Stimulated activated CD4-positive, alpha-beta T cell treated with anti-CD3 and anti-CD28 coated beads, Interleukin-2, amount 100 ng/mL, for 24 hours (primary cell): Measurements from ENCODE around the gene ADCY10.
"Not testable (repeated sequence)": the region's sequence is repeated elsewhere in the genome, so short reads cannot be mapped to it uniquely, and the experiment has no call there.

Source experiments
- DNase-seq, 2 donors: peaks; one replicate each; pipeline ENCODE4 v3.0.0-alpha.2; 2020

The ADCY10 gene

GRCh38 chr1:167880580-167881021, 33.3 kb downstream of the ADCY10 start:
- no peak for DNase-seq

DNA sequence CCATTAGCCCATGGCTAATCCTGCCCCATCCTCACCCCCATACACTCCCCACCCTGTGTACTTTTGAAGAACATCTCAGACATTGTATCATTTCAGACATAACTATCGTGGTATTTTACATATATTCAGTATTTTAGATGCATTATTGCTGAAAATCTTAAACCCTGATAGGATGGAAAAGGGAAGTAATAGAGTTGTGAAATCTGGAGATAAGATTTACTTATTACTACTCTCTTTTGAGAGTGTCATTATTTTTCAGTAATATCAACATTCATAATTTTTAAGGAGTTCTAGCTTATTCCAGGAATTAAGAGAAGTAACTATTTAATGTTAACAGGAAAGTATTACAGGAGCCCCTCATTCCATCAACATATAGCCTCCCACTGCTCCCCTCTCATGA, 34.4 kb downstream of the ADCY10 start:
- DNase-seq, result no peak

- no peak for DNase-seq
Measured at GRCh38 chr1:167878372-167879160, 35.4 kb downstream of the ADCY10 start.

GRCh38 chr1:167876597-167877175, 37.2 kb downstream of the ADCY10 start:
- no peak for DNase-seq

- no peak for DNase-seq
Measured at GRCh38 chr1:167871331-167871730, 42.6 kb downstream of the ADCY10 start.

DNA sequence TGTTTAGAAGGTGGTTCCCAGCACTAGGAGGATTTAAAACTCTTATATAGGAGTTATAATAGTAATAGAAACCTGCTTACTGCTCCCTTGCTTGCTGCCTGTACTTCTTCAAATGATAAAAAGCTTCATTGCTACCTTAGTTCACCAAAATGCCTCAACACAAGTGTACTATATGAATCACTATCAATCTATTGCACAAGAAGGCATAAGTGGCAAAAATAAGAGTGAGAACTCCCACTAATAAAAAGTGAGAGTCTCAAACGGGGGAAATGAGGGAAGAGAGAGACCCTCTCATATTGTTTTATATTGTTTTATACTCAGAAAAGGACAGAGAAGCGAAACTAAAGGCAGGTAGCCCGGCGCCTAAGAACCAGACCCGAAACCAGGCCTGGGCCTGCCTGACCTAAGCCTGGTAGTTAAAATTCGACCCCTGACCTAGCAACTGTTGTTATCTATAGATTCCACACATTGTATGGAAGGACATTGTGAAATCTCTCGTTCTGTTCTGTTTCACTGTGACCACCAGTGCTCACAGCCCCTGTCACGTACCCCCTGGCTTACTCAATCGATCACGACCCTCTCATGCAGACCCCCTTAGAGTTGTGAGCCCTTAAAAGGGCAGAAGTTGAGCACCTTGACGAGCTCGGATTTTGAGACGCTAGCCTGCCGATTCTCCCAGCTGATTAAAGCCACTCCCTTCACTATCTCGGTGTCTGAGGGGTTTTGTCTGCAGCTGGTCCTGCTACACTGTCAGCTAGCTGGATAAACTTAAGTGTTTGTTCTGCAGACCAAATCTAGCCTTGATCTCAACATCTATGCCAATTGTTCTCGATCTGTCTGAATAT, 44.6 kb downstream of the ADCY10 start:
- DNase-seq, result not testable (repeated sequence)

DNA sequence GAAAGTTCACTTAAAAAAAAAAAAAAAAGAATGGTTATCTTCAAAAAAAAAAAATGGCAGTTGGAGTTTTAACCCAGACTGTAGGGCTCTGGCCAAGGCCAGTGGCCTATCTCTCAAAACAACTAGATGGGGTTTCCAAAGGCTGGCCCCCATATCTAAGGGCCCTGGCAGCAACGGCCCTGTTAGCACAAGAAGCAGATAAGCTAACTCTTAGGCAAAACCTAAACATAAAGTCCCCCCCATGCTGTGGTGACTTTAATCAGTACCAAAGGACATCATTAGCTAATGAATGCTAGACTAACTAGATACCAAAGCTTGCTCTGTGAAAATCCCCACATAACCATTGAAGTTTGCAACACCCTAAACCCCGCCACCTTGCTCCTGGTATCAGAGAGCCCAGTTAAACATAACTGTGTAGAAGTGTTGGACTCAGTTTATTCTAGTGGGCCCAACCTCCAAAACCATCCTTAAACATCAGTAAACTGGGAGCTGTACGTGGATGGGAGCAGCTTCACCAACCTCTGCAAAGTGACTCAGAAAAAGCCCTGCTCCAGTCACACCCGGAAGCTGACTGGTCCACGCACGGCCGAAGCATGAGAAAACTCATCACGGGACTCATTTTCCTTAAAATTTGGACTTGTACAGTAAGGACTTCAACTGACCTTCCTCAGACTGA, 47.1 kb downstream of the ADCY10 start:
- not testable (repeated sequence) for DNase-seq

DNA sequence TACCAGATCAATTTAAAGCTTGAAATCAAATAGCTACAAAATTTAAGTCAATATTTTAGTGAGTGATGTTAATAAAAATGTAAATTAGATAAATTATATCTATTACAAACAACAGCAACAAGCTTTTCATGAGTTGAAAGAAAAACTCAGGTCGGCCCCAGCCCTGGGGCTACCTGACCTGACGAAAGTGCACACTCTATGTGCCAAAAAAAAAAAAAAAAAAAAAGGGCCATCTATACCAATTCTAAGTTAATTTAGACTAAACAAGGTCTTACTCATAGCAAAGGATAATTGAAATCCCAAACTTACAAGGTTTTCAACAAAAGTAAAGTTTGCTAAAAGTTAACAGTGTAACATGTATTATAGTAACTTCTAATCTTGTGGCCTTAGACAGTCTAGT, 47.6 kb downstream of the ADCY10 start:
- not testable (repeated sequence) for DNase-seq

- DNase-seq, result not testable (repeated sequence)
Measured at GRCh38 chr1:167865804-167866308, 48.1 kb downstream of the ADCY10 start.

DNA sequence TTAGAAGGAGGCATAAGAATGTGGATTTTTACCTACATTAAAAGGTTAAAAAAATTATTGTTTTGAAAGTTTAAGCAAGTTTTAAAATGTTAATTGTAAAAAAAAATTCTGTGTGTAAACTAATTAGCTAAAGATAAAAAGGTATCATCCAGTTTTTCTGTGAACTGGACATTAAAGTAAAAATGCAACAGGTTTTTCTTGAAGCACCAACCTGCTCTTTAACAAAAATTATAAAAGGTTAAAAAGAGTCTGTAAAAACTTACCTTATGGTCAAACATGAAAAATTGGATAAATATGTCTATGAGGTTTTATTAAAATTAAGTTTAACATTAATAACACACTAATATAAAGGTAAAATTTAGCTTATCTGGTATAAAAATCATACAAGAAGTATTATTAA, 48.7 kb downstream of the ADCY10 start:
- DNase-seq, result not testable (repeated sequence)

- DNase-seq, result no peak
Measured at GRCh38 chr1:167864392-167865032, 49.4 kb downstream of the ADCY10 start.

- no peak for DNase-seq
Measured at GRCh38 chr1:167863921-167864279, 50.0 kb downstream of the ADCY10 start.

DNA sequence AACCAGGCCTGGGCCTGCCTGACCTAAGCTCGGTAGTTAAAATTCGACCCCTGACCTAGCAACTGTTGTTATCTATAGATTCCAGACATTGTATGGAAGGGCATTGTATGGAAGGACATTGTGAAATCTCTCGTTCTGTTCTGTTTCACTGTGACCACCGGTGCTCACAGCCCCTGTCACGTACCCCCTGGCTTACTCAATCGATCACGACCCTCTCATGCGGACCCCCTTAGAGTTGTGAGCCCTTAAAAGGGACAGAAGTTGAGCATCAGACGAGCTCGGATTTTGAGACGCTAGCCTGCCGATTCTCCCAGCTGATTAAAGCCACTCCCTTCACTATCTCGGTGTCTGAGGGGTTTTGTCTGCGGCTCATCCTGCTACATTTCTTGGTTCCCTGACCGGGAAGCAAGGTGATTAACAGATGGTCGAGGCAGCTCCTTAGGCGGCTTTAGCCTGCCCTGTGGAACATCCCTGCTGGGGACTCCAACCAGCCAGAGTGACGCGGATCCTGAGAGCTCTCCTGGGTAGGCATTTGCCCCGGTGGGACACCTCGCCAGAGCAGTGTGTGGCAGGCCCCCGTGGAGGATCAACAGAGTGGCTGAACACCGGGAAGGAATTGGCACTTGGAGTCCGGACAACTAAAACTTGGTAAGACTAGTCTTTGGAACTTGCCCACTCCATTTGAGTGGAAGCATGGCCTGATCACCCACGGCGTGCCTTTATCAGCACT, 50.6 kb downstream of the ADCY10 start:
- DNase-seq, result not testable (repeated sequence)

DNA sequence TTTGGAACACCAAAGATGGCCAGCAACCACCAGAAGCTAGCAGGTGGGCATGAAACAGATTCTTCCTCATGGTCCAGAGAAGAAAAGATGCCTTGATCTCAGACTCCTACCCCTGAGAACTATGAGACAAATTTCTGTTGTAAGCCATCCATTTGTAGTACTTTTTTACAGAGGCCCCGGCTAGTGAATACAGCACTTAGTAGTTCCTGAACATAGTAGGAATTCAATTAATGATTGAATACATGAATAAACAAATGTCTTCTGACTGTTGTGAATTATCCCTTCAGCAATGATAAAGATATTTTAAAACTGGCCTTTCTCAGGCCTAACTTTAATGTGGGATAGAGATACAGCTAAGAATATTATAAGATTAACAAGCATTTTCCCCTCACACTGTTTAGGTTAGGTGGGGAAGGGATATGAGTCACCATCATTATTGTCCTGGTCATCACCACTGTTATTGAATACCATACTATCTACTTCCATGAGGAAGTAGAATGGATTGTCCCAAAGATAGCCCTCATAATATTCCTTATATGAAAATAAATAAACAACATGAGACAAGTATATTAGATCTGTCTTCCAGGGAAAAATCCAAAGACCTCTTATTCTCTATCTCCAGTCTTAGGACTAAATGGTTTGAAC, 51.4 kb downstream of the ADCY10 start:
- no peak for DNase-seq

DNA sequence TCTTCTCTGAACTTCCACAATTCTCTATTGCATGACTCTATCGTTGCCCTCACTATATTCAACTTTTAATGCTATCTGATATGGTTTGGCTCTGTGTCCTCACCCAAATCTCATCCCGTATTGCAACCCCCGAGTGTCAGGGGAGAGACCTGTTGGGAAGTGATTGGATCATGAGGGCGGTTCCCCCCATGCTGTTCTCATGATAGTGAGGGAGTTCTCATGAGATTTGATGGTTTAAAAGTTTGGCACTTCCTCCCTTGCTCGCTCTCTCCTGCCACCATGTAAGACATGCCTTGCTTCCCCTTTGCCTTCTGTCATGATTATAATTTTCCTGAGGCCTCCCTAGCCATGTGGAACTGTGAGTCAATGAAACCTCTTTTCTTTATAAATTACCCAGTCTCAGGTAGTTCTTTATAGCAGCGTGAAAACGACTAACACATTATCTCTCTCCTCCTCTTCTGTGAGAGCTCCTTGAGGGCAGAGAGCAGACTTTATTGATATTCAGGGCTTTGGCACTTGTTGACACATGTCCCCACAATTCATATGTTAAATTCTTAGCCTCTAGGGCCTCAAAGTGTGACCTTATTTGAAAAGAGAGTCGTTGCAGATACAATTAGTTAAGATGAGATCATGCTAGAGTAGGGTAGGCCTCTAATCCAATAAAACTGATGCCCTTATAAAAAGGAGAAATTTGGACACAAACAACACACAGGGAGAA, 52.1 kb downstream of the ADCY10 start:
- DNase-seq, result no peak

- no peak for DNase-seq
Measured at GRCh38 chr1:167860231-167860923, 53.6 kb downstream of the ADCY10 start.

DNA sequence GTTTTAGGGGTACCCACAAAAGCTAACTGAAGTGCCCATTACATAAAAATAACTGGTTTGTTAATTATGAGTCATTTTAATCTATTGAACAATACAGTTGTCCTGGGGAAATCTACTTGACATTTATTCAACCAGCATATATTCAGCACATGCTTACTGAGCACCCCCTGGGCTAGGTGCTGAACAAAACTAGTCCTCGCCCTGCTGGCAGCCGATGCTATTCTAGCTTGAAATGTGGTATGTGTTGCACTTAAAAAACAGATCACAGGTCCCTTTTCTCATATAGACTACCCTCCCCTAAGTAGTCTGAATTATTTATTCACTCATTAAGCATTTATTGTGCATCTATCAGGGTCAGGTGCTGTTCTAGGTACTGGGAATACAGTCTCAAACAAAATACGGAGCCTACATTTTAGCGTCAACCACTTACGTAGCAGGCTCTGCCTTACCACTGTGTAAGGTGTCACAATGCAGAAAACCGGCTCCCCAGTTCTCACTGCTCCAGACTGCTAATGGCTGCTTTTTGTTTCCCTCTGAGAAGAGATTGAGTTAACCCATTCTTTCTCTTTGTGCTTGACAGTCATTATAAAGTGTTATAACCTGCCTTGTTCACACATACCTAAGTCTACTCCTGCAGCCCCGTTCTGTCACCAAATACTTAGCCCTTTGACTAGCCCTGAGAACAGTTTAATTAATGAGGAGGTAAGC, 57.1 kb downstream of the ADCY10 start:
- no peak for DNase-seq

DNA sequence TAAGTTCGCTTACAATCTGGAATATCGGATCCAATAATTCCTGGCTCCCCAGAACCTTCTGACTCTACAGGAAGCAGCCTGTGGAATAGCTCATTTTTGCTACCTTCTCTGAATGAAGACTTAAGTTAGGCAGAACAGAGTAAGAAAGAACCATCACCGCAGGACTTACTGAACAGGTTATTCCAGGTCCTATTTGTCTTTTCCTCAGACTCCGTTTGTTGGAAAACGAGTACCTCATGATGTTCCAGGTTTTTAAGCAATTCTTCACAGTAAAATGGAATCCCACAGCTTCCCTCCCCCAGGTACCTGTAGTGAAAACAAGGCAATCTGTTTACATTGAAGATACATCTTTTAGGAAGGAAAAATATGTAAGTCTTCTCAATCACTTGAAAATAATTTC, 59.8 kb downstream of the ADCY10 start:
- DNase-seq, result no peak

DNA sequence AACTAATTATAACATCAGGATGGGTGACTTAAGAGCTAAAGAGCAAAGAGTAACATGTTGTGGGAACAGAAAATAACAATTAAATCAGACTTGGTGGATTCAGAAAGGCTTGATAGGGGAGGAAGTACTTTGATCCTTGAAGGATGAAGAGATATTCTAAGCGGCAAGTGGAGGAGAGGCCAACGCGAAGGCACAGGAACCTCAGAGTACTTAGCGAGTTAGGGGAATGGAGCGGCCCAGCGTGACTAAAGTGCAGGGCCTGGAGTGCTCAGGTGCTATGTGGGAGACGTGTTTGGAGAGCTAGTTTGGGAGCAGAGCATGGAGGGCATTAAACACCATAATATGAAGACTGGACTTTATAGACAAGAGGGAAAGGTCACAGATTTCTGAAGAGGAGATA, 64.3 kb downstream of the ADCY10 start:
- no peak for DNase-seq
